NCI-H1092 (cell line): ENCODE data around the gene SMARCAL1.

Experiments
- DNase-seq: peaks from one replicate; lab custom pipeline; 2025; lab: John Stamatoyannopoulos, UW

SMARCAL1 gene

DNA sequence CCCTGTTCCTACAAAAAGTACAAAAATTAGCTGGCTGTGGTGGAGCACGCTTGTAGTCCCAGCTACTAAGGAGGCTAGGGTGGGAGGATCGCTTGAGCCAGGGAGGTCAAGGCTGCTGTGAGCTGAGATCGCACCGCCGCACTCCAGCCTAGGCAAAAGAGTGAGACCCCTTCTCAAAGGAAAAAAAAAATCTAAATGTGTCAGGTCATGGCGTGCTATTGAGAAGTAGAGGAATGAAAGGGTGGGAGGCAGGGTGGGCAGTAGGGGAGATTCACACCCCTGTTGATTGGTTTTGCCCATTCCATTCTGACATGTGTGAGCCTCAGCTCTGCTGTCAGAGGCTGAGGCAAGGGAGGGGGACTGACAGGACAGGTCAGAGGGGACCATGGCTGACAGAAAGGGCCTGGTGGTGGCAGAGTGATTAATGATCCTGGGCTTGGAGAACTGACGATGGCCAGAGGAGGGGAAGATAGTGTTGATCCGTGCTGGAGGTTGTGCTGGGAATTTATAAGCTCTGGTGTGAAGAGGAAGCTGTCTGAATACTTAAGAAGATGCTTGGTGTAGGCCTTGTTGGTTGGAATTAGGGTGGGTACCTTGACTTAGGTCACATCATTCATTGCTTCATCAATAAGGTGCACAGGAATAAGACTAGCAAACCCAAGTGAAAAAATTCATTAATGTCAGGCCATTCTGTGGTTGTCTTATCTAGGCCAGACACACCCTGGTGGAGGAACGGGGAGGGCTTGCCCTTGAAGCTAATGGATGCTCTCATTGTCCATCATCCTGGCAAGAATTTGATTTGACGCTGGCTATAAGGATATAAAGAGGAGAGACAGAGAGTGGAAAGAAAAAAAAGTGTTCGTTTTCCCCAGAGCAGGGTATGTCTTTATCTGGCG lies 19.1 kb upstream of the SMARCAL1 start:
- no peak for DNase-seq

- DNase-seq: no peak
Observed at GRCh38 chr2:216394881-216395280, 17.4 kb upstream of the SMARCAL1 start.

GRCh38 chr2:216399621-216400020 lies 12.7 kb upstream of the SMARCAL1 start:
- no peak for DNase-seq

GRCh38 chr2:216402751-216403150 lies 9.5 kb upstream of the SMARCAL1 start:
- no peak for DNase-seq

DNA sequence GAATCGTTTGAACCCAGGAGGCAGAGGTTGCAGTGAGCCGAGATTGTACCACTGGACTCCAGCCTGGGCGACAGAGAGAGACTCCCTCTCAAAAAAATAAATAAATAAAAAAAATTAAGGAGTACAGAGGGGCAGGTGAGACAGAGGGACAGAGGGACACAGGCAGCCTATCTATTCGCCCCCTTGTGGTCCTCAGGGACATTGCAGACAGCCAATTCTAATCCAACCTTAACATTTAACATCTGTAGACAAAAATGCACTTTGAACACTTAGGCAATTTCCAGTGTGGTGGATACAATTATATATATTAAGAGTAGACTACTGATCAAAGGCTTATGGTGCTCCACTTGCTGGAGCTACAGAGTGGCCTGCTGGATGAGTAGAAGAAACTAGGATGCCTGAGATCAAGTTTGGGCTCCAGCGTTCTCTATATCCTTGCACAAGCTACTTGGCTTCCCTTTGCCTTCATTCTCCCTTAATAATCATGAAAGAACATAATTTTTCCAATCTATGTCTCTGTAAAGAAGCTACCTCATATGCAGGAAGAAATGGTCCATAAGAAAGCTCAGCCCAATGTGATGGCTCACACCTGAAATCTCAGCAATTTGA lies 8.2 kb upstream of the SMARCAL1 start:
- no peak for DNase-seq

DNA sequence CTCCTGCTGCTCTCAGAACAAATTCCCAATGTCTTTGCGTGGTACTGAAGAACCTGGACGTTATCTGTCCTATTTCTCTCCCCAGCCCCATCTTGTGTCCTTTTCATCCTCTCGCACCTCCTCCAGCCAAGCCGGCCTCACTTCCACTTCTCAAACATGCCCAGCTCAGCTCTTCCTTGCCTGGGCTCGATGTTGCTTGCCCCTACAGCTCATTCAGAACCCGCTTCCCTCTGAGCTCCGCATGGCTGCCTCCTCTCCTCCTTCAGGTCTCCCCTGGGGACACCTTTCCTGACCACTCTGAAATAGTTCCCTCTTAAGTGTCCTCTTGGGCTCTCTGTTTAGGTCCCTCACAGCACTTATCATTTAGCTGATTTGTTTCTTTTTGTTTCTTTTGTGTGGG lies 6.7 kb upstream of the SMARCAL1 start:
- no peak for DNase-seq

DNA sequence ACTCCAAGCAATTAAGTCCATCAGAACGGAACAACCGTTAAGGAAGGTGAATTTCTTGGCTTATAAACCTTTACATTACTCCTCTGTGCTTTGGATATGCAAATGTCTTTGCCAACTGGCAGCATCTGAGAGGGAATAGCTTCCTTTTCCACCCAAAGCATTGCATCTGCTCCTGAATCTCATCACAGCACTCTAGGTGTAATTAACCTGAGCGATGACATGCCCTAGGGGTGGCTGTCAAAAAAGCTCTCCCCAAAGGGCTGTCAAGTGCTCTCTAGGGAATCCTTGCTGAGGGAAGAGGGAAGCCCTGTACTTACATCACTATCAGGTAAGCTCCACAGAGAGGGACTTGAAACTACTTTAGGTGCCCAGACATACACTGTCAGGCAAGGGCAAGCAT lies 5.5 kb upstream of the SMARCAL1 start:
- no peak for DNase-seq

GRCh38 chr2:216408426-216409290 lies 3.6 kb upstream of the SMARCAL1 start:
- DNase-seq: no peak

- DNase-seq: no peak
Observed at GRCh38 chr2:216410550-216410949, 1.7 kb upstream of the SMARCAL1 start.

GRCh38 chr2:216413882-216414281 lies 1.6 kb downstream of the SMARCAL1 start:
- no peak for DNase-seq

GRCh38 chr2:216414772-216415319 lies 2.6 kb downstream of the SMARCAL1 start:
- DNase-seq: no peak

GRCh38 chr2:216415541-216415940 lies 3.3 kb downstream of the SMARCAL1 start:
- no peak for DNase-seq

- no peak for DNase-seq
Observed at GRCh38 chr2:216416571-216417307, 4.5 kb downstream of the SMARCAL1 start.

DNA sequence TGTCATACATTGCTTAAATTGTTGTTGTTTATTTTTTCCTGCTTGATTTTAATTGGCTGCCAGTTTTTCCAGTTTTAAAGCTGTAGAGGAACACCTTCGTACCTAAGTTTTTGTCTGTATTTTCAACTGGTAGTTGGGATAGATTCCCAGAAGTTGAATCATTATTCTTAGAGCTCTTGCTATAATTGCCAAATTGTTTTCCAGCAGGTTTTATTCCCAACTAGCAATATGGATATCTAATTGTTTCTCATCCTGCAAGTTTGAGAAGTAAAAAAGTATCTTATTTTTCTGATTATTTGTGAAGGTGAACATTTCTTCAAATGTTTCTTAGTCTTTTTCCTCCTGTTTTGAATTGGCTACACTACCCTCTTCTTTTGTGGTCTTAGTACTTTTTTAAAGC lies 6.7 kb downstream of the SMARCAL1 start:
- no peak for DNase-seq

- DNase-seq: no peak
Observed at GRCh38 chr2:216420367-216421101, 8.2 kb downstream of the SMARCAL1 start.

DNA sequence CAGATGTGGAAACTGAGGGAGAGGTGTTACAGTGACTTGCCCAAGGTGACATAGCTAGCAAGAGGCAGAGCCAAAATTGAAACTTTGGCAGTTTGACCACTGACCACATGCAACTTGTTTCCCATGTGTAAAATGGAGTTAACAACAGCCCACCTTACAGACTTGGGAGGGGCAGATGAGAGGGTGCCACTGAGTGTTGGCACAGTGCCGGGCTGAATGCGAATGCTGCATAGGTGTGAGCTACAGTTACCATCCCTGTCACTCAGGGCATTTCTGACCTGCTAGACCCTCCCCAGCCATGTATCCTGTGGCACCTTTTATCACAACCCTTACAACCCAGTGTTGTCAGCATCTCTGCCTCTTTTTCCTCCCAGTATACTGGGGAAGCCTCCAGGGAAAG lies 10.8 kb downstream of the SMARCAL1 start:
- DNase-seq: no peak

GRCh38 chr2:216424274-216424673 lies 12.0 kb downstream of the SMARCAL1 start:
- DNase-seq: no peak

GRCh38 chr2:216425008-216425787 lies 12.9 kb downstream of the SMARCAL1 start:
- DNase-seq: no peak

- no peak for DNase-seq
Observed at GRCh38 chr2:216426166-216426777, 14.0 kb downstream of the SMARCAL1 start.

- no peak for DNase-seq
Observed at GRCh38 chr2:216426938-216427337, 14.7 kb downstream of the SMARCAL1 start.
